Vagina (tissue), 2 donors: ENCODE measurements around the gene BTNL9.

Source experiments
- POLR2A ChIP-seq, 2 donors: fragments of 450-650 bp; IDR thresholded peaks; one replicate each; pipeline ENCODE4 v1.6.1; 2017; ENCODE audit warnings: antibody characterized with exemption in 2 of 2, mild to moderate bottlenecking in 2 of 2, moderate library complexity in 2 of 2
- TF ChIP-seq, protein P1 (sequence below), 3 experiments: fragments of 450-650 bp in 2 of 3; fragments of 200-600 bp in 1 of 3; sonication (generic) in 1 of 3; IDR thresholded peaks; one replicate each; pipeline ENCODE4 v1.5.1; 2017 to 2019; ENCODE audit warnings: antibody characterized with exemption in 3 of 3, mild to moderate bottlenecking in 2 of 3, moderate library complexity in 2 of 3

GRCh38 chr5:181100121-181100875, 60.2 kb downstream of the BTNL9 start:
- TF ChIP-seq, protein P1, sequence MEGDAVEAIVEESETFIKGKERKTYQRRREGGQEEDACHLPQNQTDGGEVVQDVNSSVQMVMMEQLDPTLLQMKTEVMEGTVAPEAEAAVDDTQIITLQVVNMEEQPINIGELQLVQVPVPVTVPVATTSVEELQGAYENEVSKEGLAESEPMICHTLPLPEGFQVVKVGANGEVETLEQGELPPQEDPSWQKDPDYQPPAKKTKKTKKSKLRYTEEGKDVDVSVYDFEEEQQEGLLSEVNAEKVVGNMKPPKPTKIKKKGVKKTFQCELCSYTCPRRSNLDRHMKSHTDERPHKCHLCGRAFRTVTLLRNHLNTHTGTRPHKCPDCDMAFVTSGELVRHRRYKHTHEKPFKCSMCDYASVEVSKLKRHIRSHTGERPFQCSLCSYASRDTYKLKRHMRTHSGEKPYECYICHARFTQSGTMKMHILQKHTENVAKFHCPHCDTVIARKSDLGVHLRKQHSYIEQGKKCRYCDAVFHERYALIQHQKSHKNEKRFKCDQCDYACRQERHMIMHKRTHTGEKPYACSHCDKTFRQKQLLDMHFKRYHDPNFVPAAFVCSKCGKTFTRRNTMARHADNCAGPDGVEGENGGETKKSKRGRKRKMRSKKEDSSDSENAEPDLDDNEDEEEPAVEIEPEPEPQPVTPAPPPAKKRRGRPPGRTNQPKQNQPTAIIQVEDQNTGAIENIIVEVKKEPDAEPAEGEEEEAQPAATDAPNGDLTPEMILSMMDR (IDR thresholded peaks at IDR 0.05) = no peak
- no peak for TF ChIP-seq POLR2A (IDR thresholded peaks at IDR 0.05)
